ENCODE data around the gene UBTF.

The UBTF gene

DNA sequence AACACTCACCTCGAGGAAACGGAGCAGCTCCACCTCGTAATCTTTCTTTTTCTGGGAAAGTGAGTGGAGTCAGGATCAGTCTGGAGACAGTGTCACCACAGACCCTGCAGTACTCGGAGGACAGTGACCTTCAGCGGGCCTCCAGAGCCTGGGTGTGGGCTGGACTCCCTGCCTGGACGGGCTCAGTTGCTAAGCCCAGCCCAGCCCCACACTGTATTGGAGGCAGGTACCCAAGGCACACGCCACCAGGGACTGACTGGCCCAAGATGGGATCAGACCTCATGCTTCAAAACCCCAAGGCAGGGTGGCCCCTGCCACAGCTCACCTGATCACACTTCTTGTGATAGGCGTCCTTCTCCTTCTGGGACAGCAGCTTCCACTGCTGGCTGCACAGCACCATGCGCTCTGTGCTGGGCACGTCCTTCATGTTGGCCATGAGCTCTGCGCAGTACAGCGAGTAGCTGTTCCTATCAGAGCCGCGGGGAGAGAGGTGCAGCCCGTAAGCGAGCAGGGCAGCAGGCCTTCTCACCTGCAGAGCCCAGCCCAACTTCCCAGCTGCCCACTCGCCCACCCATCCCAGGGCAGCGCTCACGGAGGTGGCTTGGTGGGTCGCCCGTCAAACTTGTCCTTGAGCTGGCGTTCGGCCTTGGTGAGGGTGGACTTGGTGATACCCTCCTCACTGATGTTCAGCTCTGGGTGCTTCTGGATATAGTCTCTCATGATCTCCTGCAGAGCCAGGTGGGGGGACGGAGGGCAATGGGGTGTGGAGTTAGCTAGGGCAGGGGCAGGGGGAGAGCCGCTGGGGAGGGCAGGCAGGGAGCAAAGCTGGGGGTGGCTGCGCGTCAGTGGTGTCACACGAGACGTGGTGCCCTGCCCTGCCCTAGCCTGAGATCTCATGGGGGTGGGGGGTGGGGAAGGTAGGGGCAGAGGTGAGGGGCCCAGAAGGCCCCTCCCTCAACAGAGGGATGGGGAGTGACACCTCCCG, 7.9 kb downstream of the UBTF start:
- H3K27me3 Mint-ChIP-seq = no peaks in the 10 kb centered on the region
- peaks cover 65% of the 10 kb centered on the region for H3K4me1 Mint-ChIP-seq
- H3K4me3 Mint-ChIP-seq = no peak overlapping the region
- peak overlapping the region; percentile 79 for H3K27ac Mint-ChIP-seq
- no peaks in the 10 kb centered on the region for H3K9me3 Mint-ChIP-seq
- H3K36me3 Mint-ChIP-seq = peaks cover 21% of the 10 kb centered on the region

DNA sequence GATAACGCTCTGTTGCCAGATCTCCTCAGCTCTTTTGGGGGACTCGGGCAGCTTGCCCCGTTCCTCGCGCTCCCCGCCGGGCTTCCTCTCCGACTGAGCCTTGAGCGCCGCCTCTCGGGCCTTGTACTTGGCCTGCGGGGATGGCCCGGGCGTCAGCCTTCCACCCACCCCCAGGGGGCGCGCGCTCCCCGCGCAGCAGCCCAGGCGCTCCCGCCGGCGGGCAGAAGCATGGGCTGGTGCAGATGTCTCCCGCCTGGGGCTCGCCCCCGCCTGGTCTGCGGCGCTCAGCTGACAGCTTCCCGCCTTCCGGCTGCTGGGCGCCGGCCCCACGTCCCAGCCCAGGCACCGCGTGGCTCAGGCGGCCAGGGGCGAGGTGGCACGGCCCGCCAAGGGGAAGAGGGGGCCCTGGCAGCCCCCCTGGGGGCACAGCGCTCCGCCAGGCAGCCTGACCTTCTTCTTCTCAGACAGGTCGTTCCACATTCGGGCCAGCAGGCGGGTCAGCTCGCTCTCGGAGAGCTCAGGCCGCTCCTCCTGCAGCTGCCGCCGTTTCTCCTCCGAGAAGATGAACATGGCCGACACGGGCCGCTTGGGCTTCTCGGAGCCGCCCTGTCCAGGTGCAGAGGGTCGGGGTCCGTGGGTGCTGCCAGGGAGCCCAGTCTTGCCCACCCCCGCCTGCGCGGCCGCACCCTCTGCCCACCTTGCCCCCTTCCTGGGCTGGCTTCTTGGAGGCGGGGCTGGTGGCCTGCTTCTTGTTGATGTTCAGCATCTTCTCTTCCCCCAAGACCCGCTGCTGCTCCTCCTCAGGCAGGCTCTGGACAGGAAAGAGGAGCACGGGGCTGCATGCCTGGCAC, 8.9 kb downstream of the UBTF start:
- Mint-ChIP-seq H3K27ac (peak overlapping the region; percentile 93), H3K9me3 (no peaks in the 10 kb centered on the region), H3K4me3 (peak overlapping the region; percentile 79), H3K27me3 (no peaks in the 10 kb centered on the region), H3K4me1 (peaks cover 60% of the 10 kb centered on the region), H3K36me3 (peaks cover 21% of the 10 kb centered on the region)

DNA sequence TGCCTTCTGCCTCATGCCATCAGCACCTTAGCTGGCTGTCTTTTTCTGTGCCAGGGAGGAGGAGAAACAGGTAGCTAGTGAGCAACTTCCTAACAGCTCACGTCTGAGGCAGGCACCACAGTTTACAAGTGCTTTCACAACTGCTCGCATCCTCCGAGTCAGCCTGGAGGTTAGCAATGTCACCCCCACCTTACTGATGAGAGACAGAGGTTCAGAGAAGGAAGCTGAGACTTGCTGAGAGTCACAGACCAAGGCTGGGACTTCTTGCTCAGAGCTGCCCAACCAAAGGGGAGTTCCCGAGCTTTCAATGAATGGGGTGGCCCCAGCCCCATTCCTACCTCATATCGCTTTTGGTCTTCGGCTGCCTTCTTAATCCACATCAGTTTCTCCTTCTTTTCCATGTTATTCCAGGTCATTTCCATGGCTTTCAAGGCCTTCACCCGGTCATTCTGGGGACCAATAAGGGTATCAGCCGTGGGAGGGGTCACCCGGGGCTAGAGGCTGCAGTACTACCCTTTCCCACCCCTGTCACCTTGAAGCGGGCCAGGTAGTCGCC, 9.6 kb downstream of the UBTF start:
- no peaks in the 10 kb centered on the region for H3K27me3 Mint-ChIP-seq
- no peaks in the 10 kb centered on the region for H3K9me3 Mint-ChIP-seq
- H3K4me3 Mint-ChIP-seq = peak overlapping the region; percentile 79
- peaks cover 18% of the 10 kb centered on the region for H3K36me3 Mint-ChIP-seq
- H3K4me1 Mint-ChIP-seq = peaks cover 53% of the 10 kb centered on the region
- H3K27ac Mint-ChIP-seq = peak overlapping the region; percentile 93

DNA sequence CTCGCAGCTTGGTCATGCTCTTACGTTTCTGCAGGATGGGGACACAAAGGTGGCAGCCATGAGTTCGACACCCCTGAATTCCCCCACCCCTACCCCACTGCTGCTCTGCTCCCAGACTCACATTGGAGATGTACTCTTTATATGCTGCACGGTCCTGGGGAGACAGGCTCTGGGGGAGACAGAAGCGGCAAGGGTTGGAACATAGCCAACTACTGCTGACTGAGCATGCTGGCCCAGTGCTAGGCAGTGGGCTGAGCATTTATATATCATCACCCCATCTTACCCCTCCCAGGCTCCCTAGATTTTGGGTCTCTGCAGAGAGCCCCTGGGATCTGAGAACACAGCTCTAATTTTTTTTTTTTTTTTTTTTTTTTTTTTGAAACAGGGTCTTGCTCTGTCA, 11.7 kb downstream of the UBTF start:
- no peaks in the 10 kb centered on the region for H3K27me3 Mint-ChIP-seq
- no peaks in the 10 kb centered on the region for H3K9me3 Mint-ChIP-seq
- no peak overlapping the region for H3K4me3 Mint-ChIP-seq
- H3K27ac Mint-ChIP-seq = no peak overlapping the region
- H3K4me1 Mint-ChIP-seq = peaks cover 50% of the 10 kb centered on the region
- H3K36me3 Mint-ChIP-seq = peaks cover 11% of the 10 kb centered on the region

DNA sequence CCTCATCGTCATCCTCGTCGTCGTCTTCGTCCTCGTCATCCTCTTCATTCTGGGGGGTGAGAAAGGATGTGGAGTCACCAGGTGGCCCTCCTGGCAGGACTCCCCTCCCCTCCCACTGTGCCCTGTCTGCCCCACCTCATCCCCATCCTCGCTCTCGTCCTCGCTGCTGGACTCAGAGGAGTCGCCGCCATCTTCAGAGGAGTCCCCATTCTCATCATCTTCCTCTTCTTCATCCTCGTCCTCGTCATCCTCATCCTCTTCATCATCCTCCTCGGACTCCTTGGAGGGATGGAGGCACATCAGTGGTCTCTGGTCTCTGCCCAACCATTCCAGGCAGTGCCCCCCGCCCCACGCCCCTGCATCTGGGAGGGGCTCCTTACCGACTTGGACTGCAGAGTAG, 12.2 kb downstream of the UBTF start:
- no peaks in the 10 kb centered on the region for H3K27me3 Mint-ChIP-seq
- no peak overlapping the region for H3K4me3 Mint-ChIP-seq
- H3K9me3 Mint-ChIP-seq = no peaks in the 10 kb centered on the region
- peaks cover 53% of the 10 kb centered on the region for H3K4me1 Mint-ChIP-seq
- peaks cover 11% of the 10 kb centered on the region for H3K36me3 Mint-ChIP-seq
- H3K27ac Mint-ChIP-seq = no peak overlapping the region

DNA sequence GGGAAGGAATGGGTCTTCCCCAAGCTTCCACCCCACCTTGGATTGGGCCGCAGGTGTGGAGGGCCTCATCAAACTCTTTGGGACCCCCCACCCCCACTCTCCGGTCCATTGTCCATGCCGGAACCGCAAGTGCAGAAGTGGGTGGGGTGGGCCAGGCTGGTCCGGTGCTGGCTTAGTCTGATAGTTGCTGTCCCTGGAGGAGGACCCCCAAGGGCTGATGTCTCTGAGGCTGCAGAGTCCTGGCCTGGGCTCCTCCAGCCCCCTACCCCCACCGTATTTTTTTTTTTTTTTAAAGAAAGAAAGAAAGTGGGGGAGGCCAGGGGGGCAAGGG, 12.7 kb downstream of the UBTF start:
- Mint-ChIP-seq H3K9me3 (no peaks in the 10 kb centered on the region), H3K36me3 (peaks cover 11% of the 10 kb centered on the region), H3K4me3 (no peak overlapping the region), H3K4me1 (peaks cover 55% of the 10 kb centered on the region), H3K27ac (no peak overlapping the region), H3K27me3 (no peaks in the 10 kb centered on the region)

DNA sequence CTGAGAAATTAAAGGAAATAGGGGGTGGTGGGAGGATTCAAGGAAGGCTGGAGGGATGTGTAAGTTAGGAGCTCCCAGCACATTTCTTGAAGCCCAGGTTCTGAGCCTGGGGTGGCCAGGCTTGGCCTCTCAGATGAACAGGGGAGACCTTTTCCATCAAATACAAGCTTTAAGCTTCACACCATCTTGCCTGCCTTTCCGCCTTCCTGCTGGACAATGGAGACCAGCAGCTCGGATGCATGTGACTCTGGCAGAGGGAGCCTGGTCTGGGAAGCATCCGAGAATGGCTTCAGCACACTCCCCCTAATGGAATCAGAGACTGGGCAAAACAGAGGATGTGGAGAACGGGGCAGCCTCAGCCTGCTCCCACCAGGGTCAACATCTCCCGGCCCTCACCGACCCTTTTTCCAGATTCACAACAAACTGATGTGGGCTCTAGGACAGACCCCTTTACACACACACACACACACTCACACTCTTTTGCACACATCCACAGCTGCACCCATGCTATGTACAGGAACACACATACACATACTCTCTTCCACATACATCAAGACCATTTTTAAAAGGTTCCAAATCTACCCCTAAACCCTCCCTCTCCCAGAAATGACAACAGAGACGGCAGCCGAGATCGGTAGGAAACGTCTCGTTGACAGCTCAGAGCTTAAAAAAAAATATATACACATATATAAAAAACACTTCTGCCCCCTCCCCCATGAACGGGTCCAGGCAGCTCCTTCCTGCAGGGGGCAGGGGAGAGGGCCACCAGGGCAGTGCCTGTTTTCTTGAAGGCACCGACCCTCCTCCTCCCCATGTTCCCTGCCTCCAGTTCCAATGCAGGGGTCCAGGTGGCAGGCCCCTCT, 13.3 kb downstream of the UBTF start:
- H3K27ac Mint-ChIP-seq = peak overlapping the region; percentile 56
- H3K9me3 Mint-ChIP-seq = no peaks in the 10 kb centered on the region
- H3K36me3 Mint-ChIP-seq = peaks cover 11% of the 10 kb centered on the region
- H3K4me1 Mint-ChIP-seq = peaks cover 51% of the 10 kb centered on the region
- H3K27me3 Mint-ChIP-seq = no peaks in the 10 kb centered on the region
- no peak overlapping the region for H3K4me3 Mint-ChIP-seq

DNA sequence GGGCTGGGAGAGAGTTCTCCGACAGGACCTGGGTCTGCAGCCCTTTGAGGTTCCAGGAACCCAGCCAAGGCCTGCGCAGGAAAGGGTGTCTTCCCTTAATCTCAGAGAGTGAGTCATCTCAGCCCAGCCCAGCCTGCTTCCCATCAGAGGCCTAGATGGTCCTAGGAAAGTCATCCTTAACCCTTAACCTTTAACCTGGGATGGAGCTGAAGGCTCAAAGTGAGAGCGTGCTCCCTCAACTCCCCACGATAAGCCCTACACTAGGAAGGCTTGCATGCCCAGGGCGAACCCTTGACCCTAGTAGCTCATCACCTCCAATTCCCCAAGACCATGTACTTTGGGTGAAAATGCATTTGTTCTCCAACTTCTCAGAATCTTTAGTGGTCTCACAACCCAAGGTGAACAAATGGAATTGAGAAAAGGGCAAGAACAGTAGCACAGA, 15.0 kb downstream of the UBTF start:
- Mint-ChIP-seq H3K9me3 (no peaks in the 10 kb centered on the region), H3K27me3 (no peaks in the 10 kb centered on the region), H3K4me1 (peaks cover 46% of the 10 kb centered on the region), H3K4me3 (no peak overlapping the region), H3K36me3 (peaks cover 5% of the 10 kb centered on the region), H3K27ac (no peak overlapping the region)

DNA sequence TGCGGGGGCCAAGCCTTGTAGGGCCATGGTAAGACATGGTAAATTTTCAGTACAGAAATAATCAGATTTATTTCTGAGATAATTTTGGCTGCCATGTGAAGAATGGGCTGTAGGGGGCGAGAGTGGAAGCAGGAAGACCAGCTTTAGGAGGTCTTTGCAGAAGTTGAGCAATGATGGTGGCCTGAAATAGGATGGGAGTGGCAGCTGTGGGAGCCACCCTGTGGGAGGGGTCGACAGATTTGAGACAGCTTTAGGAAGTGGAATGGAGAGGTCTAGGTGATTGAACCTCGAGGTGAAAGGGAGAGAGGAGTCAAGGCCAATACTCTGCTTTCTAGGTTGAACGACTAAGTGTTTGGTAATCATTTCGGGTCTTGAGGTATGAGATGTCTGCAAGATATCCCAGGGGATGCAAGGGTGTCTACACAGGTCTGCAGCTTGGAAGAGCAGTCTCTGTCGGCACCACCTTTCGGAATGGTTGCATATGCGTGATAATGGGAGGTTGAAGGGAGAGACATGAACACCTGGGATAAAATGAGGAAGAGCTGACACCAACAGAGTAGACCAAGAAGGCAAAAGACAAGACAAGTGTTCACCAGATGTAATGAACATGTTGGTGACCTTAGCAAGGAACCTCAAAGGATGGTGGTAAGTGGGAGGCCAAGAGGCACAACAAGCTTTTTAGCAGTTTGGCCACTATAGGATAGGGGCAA, 15.6 kb downstream of the UBTF start:
- peaks cover 5% of the 10 kb centered on the region for H3K36me3 Mint-ChIP-seq
- H3K4me3 Mint-ChIP-seq = no peak overlapping the region

DNA sequence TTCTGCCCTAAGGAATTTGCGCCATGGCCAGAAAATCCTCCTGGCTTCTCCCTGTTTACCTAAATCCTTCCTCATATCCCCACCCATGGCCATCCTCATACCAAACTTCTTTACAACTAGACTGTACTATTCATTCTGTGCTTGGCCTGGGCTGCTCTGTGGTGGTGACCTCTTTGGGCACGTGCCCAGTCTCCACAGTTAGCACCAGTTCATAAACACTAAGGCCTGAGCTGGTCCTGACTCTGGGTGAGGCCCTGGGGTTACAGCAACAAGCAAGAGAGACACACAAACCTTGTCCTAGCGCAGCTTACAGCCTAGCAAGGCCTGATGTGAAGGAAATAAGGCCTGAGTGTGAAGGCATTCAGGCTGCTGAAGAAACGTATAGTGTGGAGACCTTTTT, 16.7 kb downstream of the UBTF start:
- no peaks in the 10 kb centered on the region for H3K36me3 Mint-ChIP-seq
- H3K27me3 Mint-ChIP-seq = no peaks in the 10 kb centered on the region
- peaks cover 45% of the 10 kb centered on the region for H3K4me1 Mint-ChIP-seq
- H3K27ac Mint-ChIP-seq = no peak overlapping the region
- H3K9me3 Mint-ChIP-seq = no peaks in the 10 kb centered on the region
- peak overlapping the region; percentile 68 for H3K4me3 Mint-ChIP-seq

More for the DNA sequence above, 15.6 kb downstream of the UBTF start:
- Mint-ChIP-seq H3K27ac (peak overlapping the region; percentile 60), H3K9me3 (no peaks in the 10 kb centered on the region), H3K4me1 (peaks cover 45% of the 10 kb centered on the region), H3K27me3 (no peaks in the 10 kb centered on the region)

DNA sequence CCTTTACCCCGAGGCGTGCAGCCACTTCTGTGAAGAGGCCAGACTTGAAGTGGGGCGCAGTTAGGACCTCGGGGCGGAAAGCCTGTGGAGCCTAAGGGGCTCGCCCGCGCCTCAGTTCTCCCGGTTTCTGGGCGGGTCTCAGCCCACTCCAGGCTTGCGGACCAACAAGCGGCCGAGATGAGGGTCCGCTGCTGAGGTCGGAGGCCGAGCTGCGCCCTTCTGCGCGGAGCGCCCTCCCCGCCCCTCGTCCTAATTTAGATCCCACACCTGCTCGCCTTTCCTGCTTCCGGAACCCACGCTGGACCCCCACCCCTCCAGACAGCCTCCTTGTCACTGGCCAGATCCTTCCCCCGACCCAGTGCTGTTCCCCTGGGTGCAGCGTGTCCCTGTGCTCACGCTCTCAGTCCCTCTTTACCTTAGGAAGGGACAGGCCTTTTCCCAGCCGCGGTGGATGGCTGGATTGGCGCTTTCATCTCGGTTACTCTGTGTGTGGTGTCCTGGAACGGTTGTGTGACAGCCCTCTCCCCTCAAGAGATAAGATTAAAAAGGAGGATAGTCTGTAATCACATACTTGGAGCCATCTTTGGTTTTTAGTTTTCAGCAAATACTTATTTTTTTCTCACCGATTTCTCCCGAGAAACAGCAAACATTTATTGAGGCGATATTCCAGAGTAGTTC, 18.9 kb downstream of the UBTF start:
- H3K9me3 Mint-ChIP-seq = no peaks in the 10 kb centered on the region
- H3K27ac Mint-ChIP-seq = peak overlapping the region; percentile 94
- peak overlapping the region; percentile 90 for H3K4me3 Mint-ChIP-seq
- H3K27me3 Mint-ChIP-seq = no peaks in the 10 kb centered on the region
- H3K4me1 Mint-ChIP-seq = peaks cover 55% of the 10 kb centered on the region
- peaks cover 4% of the 10 kb centered on the region for H3K36me3 Mint-ChIP-seq

DNA sequence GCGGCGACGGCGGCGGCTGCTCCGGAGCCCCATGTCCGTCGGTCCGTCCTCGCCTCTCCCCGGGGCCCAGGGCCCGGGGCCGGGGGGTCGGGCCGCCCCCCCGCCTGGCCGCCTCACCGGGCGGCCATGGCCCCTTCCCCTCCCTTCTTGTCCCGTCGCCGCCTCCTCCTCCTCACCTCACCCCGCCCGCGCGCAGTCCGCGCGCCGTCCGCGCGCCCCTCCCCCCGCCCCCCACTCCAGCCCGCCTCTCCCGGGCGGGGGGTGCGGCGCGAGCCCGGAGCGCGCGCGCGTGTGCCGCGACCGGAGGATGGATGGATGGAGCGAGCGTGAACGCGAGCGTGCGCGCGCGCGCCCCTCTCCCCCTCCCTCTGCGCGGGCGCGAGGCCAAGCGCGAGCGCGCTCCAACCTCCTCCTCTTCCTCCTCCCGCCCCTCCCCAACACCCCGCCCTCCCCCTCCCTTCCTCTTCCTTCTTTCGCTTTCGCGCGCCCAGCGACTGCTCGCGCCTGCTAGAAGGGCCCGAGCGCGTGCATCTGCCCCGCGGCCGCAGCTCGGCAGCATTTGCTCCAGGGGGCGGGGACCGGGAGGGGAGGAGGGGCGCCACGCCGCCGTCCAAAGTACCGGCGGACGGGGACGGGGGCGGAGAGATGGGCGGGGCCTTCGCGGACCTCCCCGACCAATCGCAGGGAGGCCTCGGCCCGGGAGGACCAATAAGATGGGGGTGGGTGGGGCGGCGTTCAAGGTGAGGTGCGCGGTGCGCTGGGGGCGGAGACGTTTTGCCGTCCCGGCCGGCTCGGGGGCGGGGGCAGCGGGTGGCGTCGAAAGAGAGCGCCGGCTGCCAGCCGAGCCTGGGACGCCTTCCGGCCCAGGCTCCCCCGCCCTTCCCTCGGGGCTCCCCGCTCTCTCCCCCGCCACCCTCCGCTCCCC, 19.7 kb downstream of the UBTF start, which contains the start of gene ATXN7L3:
Gene ATXN7L3 (minus strand): TSS at position 332 of the 925 bp plus-strand sequence. CDS start 1,814 bp downstream, outside the sequence.
- Mint-ChIP-seq H3K9me3 (no peaks in the 10 kb centered on the region), H3K27me3 (no peaks in the 10 kb centered on the region), H3K27ac (peak within 1 kb of the TSS; percentile 94), H3K36me3 (peaks cover 4% of the 10 kb centered on the region), H3K4me1 (peaks cover 55% of the 10 kb centered on the region), H3K4me3 (peak within 1 kb of the TSS; percentile 90)
